Raji (cell line): Measurements from ENCODE around the gene MSI2.

Source experiments
- POLR2A ChIP-seq: IDR thresholded peaks from 2 replicates; pipeline ENCODE4 v1.6.1; 2011; ENCODE audit warnings: low read depth, low read length, control low read depth; ENCODE audit not compliant: insufficient read depth

MSI2 gene

GRCh38 chr17:57627591-57627990 lies 371.3 kb downstream of the MSI2 start:
- TF ChIP-seq POLR2A = no peak

- no peak for TF ChIP-seq POLR2A
Measured at GRCh38 chr17:57628421-57628820, 372.1 kb downstream of the MSI2 start.

GRCh38 chr17:57629470-57629869 lies 373.1 kb downstream of the MSI2 start:
- TF ChIP-seq POLR2A = no peak

GRCh38 chr17:57629886-57630285 lies 373.6 kb downstream of the MSI2 start:
- TF ChIP-seq POLR2A = no peak

- TF ChIP-seq POLR2A = no peak
Measured at GRCh38 chr17:57630736-57631135, 374.4 kb downstream of the MSI2 start.

GRCh38 chr17:57631871-57632270 lies 375.5 kb downstream of the MSI2 start:
- no peak for TF ChIP-seq POLR2A

GRCh38 chr17:57632294-57632693 lies 376.0 kb downstream of the MSI2 start:
- TF ChIP-seq POLR2A = no peak

- TF ChIP-seq POLR2A = no peak
Measured at GRCh38 chr17:57633236-57633635, 376.9 kb downstream of the MSI2 start.

- TF ChIP-seq POLR2A = no peak
Measured at GRCh38 chr17:57634713-57635465, 378.6 kb downstream of the MSI2 start.

GRCh38 chr17:57636274-57636673 lies 380.0 kb downstream of the MSI2 start:
- TF ChIP-seq POLR2A = no peak

- TF ChIP-seq POLR2A = no peak
Measured at GRCh38 chr17:57636985-57637665, 380.8 kb downstream of the MSI2 start.

- TF ChIP-seq POLR2A = no peak
Measured at GRCh38 chr17:57637666-57638010, 381.3 kb downstream of the MSI2 start.

- TF ChIP-seq POLR2A = no peak
Measured at GRCh38 chr17:57638284-57638683, 382.0 kb downstream of the MSI2 start.

GRCh38 chr17:57639381-57639780 lies 383.1 kb downstream of the MSI2 start:
- no peak for TF ChIP-seq POLR2A

GRCh38 chr17:57640079-57640478 lies 383.8 kb downstream of the MSI2 start:
- no peak for TF ChIP-seq POLR2A

GRCh38 chr17:57641761-57642160 lies 385.4 kb downstream of the MSI2 start:
- no peak for TF ChIP-seq POLR2A

GRCh38 chr17:57643062-57643461 lies 386.7 kb downstream of the MSI2 start:
- no peak for TF ChIP-seq POLR2A
